NOMO-1 treated with DMSO at 0.1 percent for 48 hours (cell line): ENCODE measurements around the gene SLC34A1.
"Not testable (repeated sequence)": the region's sequence is repeated elsewhere in the genome, so short reads cannot be mapped to it uniquely, and the experiment has no call there.

Experiments used
- DNase-seq: peaks from one replicate; lab custom pipeline; 2025; ENCODE audit not compliant: unreplicated experiment; lab: John Stamatoyannopoulos, UW

Gene SLC34A1

DNA sequence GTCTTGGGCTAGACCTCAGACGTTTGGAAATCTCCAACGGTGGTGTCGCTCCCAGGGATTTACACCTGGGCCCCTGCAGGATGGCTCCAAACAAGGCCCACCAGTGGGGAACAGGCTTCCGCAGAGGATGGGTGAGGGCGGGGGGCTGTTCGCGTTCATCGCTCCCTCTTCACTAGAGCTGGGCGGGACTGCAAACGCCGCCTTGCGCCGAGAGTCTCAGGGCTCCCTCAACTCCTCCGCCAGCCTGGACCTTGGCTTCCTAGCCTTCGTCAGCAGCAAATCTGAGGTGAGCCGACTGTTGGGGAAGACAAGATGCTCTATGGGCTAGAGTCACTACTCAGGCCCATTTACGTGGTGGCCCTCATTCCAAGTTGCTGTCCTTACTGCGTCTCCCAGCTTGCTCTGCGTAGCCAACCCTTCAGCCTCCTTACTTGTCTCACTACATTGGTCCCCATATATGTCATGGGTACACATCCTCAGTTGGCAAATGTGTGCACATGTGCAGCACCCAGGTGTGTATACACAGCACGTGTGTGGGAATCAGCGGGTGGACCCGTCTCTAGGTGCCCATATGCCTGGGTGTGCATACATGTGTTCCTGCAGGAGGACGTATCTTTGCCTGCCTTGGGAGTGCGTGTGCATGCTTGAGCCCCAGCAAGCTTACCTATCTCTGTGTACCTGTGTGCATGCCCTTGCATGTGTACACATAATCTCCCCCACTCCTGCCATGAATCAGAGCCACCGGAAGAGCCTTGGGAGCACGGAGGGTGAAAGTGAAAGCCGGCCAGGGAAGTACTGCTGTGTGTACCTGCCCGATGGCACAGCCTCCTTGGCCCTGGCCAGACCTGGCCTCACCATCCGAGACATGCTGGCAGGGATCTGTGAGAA, 16.0 kb upstream of the SLC34A1 start:
- DNase-seq = no peak

DNA sequence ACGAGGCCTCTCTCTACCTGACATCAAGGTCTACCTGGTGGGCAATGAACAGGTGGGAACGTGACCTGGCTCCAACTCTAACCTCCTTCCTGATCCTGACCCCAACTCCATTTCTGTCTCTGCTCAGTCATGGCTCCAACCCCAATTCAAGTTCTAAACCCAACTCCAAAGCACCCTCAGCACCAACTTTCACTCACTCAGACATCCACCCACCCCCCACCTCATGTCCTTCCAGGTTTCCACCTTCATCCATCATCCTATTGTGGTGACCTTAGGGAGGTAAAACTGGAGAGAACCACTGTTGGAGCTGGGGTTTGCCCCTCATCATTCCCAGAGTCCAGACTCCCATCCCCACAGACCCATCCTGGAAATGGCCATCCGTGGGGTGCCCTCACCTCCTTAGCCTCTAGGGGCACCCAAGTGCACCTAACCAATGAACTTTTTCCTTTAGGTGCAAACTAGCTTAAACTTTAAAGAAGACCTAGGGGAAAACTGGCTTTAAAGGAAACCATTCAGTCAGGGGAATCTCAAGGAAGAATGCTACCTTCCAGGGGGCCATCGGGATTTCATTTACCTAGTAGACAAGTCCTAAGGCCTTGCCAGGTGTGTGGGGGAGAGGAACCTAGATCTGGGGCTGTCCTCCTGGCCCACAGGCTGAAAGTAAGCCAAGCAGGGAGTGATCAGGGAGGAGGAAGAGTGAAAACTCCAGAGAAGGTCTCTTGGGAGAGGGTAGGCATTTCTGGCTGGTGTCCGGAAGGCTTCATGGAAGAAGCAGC, 15.2 kb upstream of the SLC34A1 start:
- DNase-seq = no peak

DNA sequence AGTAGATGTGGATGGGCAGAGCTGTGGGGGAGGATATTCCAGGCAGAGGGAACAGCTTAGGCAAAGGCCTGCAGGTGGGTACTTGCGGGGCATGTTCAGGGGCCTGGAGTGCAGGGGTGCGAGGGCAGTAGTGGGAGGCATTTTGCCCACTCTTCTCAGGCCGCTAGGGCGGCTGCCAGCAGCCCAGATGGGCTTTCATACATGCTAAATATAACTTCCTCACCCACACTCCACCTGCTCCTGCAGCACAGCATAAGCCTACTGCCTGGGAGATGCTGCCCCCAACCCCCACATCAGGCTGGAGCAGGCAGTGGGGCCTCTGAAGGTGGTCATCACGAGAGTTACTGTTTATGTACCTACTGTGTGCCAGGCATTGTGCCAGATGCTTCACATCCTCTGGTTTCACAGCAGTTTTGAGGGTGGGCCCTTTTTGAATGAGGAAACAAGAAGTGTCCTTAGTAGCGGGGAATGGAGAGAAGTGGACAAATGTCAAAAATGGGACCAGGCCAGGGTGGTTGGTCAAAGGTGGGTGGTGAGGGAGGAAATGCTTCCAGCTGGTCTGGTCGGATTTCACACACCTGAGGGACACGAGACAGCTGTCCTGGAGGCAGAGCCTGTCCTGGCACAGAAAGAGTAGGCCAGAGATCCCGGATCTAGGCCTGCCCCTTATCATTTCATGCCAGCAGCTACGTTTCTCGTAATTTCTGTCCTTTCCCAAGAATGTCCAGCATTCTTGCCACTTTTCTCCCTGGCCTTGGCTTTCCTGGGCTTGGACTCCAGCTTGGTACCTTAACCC, 14.4 kb upstream of the SLC34A1 start:
- DNase-seq = no peak

DNA sequence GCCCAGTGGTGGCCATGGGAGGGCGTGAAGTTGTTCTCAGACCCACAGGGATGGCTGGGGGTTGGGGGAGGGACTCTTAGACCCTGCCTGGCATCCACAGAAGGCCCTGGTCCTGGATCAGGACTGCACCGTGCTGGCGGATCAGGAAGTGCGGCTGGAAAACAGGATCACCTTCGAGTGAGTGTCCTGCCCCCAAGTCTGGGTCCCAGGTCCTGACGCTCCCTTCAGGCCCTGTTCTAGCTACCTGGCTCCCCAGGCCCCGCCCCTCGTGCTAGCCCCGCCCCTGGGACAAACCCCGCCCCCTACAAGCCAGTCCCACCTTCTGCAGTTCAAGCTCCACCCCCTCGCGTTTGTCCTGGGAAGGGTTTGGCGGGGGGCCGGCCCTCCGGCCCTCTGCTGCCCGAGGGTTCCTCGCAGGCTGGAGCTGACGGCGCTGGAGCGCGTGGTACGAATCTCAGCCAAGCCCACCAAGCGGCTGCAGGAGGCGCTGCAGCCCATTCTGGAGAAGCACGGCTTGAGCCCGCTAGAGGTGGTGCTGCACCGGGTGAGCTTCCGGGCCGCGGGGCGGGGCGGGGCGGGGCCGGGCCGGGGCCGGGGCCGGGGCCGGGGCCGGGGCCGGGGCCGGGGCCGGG, 13.6 kb upstream of the SLC34A1 start:
- no peak for DNase-seq

DNA sequence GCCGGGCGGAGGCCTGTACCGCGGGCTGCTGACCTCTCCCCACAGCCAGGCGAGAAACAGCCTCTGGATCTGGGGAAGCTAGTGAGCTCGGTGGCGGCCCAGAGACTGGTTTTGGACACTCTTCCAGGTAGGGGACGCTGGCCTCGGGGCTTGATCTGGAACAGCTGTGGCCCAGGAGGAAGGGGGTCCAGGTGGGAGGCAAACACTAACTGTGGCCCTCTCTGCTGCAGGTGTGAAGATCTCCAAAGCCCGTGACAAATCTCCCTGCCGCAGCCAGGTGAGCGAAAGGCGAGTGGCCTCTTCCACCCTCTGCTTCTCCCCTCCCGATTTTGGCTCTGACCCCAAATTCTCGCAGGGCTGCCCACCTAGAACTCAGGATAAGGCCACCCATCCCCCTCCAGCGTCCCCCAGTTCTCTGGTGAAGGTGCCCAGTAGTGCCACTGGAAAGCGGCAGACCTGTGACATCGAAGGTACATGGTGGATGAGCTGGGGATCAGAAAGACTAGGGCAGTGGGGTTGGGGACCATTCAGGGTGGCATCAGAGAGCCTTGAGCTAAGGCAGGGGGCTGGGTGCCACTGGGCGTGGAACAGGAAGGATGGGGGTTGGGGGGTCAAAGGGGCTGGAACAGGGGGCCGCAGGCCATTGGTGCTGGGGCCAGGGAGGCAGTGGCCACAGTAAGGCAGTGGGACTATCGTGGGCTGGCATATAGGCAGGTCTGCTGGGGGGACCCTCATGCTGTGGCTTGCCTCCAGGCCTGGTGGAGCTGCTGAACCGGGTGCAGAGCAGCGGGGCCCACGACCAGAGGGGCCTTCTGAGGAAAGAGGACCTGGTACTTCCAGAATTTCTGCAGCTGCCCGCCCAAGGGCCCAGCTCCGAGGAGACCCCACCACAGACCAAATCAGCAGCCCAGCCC, 12.9 kb upstream of the SLC34A1 start:
- no peak for DNase-seq

DNA sequence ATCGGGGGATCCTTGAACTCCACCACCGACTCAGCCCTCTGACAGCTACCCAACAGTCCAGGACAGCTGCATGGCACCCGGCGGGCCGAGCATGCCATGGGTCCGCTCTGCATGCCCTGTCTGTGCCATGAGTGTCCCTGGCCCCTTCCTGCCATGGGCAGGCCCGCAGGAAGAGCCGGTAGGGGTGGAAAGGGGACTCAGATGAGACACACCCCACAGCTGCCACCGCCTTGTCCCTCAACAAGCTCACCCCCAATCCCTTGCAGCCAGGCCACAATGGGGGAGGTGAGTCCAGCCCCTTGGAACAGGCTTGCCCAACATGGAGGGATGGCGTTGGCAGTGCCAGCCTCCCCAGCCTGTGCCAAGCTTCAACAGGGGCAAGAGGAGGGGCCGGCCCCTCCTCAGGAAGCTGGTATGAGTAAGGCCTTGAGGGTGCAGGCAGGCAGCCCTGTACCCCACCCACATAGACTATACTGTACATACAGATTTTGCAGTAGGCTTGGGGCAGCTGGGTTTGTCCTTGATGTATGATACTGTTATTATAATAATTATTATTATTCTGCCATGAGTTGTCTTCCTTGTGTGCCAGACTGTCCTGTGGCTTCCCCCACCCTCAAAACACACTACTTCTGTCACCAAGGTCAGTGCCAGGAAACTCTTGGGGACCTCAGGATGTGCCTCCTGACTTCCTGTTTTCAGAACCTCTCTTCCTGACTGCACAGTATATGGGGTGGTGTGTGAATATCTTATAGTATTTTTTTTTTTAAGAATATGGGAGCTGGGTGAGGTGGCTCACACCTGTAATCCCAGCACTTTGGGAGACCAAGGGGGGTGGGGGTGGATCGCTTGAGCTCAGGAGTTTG, 12.0 kb upstream of the SLC34A1 start:
- DNase-seq = no peak

DNA sequence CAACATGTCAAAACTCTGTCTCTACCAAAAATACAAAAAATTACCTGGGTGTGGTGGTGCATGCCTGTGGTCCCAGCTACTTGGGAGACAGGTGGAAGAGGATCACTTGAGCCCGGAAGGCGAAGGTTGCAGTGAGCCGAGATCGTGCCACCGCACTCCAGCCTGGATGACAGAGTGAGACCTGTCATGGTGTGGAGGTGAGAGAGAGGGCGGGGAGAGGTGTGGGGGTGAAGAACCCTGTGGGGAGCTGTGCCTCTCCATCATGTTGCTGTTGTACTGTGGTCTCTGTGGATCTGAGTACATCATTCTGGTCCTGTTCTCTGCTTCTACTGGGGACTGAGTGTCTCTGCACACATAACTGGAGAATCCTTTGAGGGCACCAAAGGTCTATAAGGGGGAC, 11.3 kb upstream of the SLC34A1 start:
- DNase-seq = no peak

DNA sequence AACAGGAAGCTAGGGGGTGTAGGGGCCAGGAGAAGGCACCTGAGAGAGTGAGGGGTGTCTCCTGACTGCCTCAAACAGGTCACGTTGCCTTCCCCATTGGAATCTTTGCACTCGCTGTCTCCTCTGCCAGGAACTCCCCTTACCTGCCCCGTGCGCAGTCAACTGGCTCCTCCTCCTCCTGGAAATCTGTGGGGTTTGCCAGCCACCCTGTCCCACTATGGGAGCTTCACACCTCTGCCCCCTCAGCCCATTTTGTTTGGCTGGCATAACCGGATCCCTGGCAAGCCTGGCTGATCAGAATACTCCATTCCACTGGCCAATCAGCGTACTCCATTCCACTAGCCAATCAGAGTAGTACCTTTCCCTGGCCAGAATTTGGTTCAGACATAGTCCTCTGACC, 10.4 kb upstream of the SLC34A1 start:
- DNase-seq = no peak

DNA sequence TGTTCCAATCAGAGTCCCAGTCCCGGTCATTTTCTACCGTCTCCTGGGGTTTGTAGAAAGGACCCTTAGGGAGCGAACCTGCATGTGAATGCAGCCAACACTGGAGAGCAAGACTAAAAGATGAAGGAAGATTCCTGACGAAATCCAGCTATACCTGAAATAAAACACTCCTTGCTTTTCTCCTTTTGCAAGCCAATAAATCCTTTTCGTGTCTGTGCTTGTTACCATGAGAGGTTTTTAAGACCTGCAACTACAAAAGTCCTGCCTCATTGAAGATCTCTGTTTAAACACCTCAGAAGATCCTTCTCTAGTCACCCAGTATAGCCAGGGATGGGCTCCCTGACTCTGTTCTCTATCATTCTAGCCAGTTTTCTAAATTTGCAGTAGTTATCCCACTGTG, 10.0 kb upstream of the SLC34A1 start:
- no peak for DNase-seq

DNA sequence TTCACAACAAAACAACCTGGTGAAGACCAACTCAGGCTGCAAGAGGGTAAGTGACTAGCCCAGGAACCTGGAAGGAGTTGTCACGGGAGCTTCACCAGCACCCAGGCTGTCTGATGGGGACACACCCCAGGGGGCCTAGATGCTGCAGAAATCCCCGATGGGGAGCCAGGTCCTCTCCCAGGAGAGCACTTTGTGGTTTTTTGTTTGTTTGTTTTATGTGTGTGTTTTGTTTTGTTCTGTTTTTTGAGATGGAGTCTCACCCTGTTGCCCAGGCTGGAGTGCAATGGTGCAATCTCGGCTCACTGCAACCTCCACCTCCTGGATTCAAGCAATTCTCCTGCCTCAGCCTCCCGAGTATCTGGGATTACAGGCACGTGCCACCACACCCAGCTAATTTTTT, 8.7 kb upstream of the SLC34A1 start:
- not testable (repeated sequence) for DNase-seq

DNA sequence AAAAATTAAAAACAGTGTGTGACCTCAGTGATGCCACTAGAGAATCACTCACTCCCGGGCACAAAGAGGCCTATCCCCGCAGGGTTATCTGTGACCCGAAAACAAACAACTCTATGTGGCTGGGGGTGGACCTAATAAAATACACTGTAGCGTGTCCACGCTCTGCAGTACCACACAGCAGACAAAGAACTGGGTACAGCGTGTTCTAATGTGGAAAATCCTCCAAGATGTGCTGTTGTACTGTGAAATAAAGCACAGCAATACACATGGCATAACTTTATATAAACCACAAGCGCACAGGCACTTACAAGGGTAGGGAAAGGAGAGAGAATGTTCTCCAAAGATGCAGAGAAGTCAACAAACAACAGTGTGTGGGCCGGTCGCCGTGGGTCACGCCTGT, 8.1 kb upstream of the SLC34A1 start:
- no peak for DNase-seq

DNA sequence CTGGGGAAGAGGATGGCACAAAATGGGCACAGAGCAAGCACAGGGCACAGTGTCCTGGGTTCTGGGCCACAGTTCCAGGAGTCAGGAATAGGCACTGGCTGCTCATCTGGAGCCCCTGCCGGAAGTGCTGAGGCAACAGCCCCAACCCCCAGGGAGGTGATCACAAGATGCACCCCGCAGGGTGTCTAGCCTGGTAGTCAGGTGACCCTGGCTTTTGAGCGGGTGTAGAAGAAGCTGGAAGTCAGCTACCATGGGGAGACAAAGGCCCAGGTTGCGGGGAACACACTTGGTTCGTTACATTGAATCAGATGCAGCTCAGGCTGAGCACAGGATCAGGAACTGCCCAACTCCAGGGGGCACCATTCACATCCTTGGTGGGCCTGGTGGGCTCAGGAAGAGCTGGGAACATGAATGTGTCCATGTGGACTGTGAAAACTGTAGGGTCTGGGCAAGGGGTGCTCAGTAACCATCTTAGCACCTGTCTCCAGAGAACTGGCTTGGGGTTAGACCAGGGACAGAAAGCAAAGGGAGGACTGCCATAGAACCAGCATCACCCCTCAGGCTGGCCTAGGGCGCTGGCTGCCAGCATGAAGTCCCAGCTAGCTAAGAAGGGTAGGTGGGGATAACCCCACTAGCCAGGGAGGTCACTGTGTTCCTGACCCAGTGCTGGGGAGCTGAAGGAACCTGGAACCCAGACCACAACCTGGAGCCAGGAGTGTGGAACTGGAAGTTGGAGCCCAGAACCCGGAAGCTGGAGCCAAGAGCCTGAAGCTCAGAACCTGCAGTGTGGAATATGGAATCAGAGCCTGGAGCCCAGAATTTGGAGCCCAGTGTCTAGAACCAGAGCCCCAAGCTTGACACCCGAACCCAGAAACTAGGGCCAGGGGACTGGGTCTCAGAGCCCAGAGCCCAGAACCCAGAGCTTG, 6.1 kb upstream of the SLC34A1 start:
- DNase-seq = no peak

DNA sequence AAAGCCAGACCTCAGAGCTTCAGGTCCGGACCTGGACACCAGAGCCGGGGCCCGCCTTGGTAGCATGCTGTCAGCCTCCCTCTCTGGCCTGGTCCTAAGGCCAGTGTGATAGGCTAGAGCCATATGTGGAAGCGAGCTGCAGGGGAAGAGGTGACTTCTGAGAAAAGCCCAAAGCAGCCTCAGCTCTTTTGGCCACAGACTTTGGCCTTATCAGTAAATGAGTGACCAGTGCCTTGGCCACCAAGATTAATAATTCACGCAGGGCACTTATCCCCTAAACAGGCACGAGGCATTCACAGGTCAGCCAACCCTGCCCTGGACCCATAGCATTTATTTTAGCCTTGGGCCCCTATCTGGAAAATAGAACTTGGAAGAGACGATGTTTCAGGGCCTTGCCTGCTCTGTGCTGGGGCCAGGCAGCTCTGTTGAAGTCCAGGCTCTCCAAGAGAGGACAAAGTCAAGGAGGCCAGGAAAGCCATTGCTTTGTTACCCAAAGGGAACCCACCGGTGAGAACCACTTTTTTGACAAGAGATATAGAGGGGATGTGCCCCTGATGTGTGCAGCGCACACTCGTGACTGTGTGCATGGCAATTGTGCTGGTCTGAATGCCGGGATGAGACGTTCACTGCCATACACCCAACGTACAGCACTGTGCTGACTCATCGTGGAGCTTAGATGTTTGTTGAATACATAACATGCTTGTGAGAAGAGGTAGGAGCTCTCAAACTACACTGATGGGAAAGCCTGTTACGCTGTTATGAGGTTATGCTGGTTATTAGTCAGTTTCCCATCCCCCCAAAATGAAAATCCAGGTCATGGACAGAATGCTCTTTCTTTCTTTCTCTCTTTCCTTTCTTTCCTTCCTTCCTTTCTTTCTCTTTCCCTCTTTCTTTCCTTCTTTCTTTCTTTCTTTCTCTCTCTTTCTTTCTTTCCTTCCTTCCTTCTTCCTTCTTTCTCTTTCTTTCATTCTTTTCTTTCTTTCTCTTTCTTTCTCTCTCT, 5.0 kb upstream of the SLC34A1 start:
- DNase-seq = no peak

DNA sequence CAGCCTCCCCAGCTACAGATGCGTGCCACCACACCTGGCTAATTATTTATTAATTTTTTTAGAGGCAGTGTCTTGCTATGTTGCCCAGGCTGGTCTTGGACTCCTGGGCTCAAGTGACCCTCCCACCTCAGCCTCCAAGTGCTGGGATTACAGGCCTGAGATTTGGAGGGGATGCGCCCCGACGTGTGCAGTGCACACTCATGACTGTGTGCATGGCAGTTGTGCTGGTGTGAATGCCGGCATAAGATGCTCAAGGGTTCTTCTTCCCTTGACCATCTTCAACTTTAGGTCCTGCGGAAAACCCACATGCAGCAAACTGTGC, 3.5 kb upstream of the SLC34A1 start:
- no peak for DNase-seq

DNA sequence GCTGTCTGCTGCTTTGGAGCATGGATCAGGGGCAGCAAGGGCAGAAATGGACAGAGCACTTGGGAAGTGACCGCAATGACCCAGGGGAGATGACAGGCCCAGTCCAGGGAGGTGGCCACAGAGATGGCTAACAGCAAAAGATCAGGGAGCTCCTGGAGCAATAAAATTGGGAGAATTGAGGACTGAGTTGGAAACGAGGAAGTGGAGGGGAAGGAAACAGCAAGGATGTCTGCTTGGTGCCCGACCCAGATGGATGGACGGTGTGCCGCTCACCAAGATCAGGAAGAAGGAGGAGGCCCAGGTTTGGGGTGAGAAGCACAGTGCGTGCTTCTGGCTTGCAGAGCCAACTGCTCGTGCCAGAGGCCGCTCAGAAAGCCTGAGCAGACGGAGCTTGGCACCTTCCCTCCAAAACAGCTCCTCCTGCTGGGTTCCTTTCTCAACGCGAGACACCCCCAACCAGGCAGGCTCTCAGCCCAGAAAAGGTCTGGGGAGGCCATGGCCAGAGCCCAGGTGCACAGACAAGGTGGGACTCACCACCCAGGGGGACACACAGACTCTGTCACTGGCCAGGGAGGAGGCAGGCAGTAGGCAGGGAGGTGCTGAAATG, 1.7 kb upstream of the SLC34A1 start:
- DNase-seq = no peak

DNA sequence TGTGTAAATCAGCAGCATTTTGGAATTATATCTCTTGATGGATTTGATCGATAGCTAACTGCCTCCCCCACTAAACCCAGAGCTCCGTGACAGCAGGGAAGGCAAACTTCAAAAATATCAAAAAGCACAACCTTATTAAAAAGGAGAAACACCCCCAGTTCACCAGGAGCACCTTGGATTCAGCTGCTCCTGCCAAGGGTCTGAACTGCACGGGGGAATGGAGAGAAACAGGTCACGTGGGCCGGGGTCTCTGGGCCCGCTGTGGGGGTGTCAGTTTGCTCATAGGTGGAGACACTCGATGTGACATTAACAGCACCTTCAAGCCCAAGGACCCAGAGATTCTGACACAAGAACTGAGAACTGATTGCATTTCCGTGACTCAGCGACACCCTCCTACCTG, 1.1 kb upstream of the SLC34A1 start:
- DNase-seq = no peak

DNA sequence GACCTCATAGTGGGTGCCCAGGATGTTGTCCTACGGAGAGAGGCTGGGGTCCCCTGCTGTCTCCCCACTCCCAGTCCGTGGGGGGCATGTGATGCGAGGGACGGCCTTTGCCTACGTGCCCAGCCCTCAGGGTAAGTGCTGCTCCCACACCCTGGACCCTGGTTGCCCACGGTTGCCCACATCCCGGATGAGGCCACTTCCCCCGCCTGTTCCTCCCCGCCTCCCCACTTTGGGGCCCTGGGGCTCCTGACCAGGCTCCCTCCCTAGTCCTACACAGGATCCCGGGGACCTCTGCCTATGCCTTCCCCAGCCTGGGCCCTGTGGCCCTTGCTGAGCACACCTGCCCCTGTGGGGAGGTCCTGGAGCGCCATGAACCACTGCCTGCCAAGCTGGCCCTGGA, 1.5 kb downstream of the SLC34A1 start:
- no peak for DNase-seq
